GM21723 (cell line): Measurements from ENCODE around the gene TAL1.
"Not testable (repeated sequence)": the region's sequence is repeated elsewhere in the genome, so short reads cannot be mapped to it uniquely, and the experiment has no call there.

Source experiments
- ATAC-seq: cut with Tn5 transposase; IDR thresholded peaks from one replicate; pipeline ENCODE4 v1.9.1; 2021; ENCODE audit warnings: mild to moderate bottlenecking, moderate library complexity; ENCODE audit not compliant: unreplicated experiment

The TAL1 gene

GRCh38 chr1:47213230-47213963, 18.6 kb downstream of the TAL1 start:
- ATAC-seq: no peak

- no peak for ATAC-seq
These were observed 19.3 kb downstream of the TAL1 start for GRCh38 chr1:47212636-47213229.

- no peak for ATAC-seq
These were observed 20.2 kb downstream of the TAL1 start for GRCh38 chr1:47211796-47212269.

- no peak for ATAC-seq
These were observed 21.4 kb downstream of the TAL1 start for GRCh38 chr1:47210666-47211065.

GRCh38 chr1:47209725-47210325, 22.2 kb downstream of the TAL1 start:
- ATAC-seq: no peak

GRCh38 chr1:47209091-47209490, 22.9 kb downstream of the TAL1 start:
- ATAC-seq: no peak

- no peak for ATAC-seq
These were observed 23.6 kb downstream of the TAL1 start for GRCh38 chr1:47208374-47208850.

GRCh38 chr1:47207803-47208373, 24.1 kb downstream of the TAL1 start:
- no peak for ATAC-seq

- ATAC-seq: no peak
These were observed 26.1 kb downstream of the TAL1 start for GRCh38 chr1:47205918-47206317.

GRCh38 chr1:47203504-47203903, 28.5 kb downstream of the TAL1 start:
- ATAC-seq: not testable (repeated sequence)

GRCh38 chr1:47201179-47201578, 30.8 kb downstream of the TAL1 start:
- ATAC-seq: no peak

GRCh38 chr1:47198214-47198613, 33.8 kb downstream of the TAL1 start:
- ATAC-seq: no peak

- ATAC-seq: no peak
These were observed 35.4 kb downstream of the TAL1 start for GRCh38 chr1:47196622-47197021.

GRCh38 chr1:47195981-47196380, 36.0 kb downstream of the TAL1 start:
- ATAC-seq: not testable (repeated sequence)

- ATAC-seq: no peak
These were observed 37.7 kb downstream of the TAL1 start for GRCh38 chr1:47194311-47194710.

- not testable (repeated sequence) for ATAC-seq
These were observed 38.5 kb downstream of the TAL1 start for GRCh38 chr1:47193496-47193895.

- no peak for ATAC-seq
These were observed 39.3 kb downstream of the TAL1 start for GRCh38 chr1:47192458-47193384.

GRCh38 chr1:47191940-47192457, 40.0 kb downstream of the TAL1 start:
- no peak for ATAC-seq

- no peak for ATAC-seq
These were observed 41.2 kb downstream of the TAL1 start for GRCh38 chr1:47190857-47191256.

GRCh38 chr1:47190509-47190855, 41.5 kb downstream of the TAL1 start:
- ATAC-seq: no peak
